GM11168 (cell line): ENCODE results near the gene RP2.

ENCODE experiments used
- in situ Hi-C: fragments of 300-500 bp; cut with MboI; formaldehyde crosslinking; loops from one replicate; pipeline ENCODE4 v1.12.0; 2022; ENCODE audit warnings: low sequenced_read_pairs; ENCODE audit not compliant: unreplicated experiment

Gene RP2

DNA sequence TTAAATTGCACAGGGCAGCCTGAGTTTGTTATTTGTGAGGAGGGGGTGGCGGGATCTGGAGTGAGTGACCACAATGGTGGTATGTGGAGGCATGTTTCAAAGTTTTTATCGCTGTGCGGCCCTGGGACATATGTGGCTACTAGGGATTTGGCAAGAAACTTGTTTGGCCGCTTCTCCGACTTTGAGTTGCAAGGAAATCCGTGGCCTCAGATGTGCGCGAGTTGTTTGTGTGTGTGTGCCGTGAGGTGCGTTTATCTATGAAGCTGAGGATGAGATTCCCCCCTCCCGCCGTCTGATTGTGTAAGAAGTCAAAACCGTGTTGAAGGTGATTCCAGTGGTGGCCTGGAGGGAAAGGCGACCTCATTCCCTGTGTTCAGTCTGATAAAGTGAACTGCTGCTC lies 76.8 kb downstream of the RP2 start:
- in situ Hi-C loops = no loop called here

DNA sequence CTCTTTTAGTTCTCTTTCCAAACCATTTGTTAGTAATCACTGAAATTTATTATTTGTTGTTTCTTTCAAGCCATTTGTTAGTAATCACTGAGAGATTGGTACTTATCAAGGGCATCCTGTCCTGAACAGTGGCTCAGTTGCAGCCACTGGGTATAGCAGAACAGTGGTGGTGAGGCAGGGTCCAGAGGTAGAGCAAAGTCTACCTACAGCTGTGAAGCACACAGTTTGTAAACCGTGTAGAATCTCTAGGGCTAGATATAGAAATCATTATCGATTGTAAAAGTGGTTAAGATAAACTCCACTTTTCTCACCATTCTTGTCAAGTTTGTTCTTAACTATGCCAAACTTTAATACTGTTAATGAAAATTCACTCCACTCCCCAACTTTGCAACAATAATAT lies 79.4 kb downstream of the RP2 start:
- in situ Hi-C loops = no loop called here

DNA sequence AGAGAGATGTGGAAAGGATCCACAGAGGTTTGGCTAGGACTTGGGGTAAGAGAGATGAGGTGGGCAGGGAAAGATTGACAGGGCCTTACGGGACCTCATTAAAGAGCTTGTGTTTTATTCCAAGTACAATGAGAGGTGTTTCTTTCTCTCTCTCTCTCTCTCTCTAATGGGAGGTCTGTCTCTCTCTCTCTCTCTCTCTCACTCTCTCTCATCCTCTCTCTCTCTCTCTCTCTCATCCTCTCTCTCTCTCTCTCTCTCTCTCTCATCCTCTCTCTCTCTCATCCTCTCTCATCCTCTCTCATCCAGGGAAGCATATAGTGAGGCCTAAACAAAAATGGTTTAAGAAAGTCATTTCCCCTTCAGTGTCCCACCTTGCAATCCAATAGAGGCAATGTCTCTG lies 80.8 kb downstream of the RP2 start:
- in situ Hi-C loops = no loop called here

DNA sequence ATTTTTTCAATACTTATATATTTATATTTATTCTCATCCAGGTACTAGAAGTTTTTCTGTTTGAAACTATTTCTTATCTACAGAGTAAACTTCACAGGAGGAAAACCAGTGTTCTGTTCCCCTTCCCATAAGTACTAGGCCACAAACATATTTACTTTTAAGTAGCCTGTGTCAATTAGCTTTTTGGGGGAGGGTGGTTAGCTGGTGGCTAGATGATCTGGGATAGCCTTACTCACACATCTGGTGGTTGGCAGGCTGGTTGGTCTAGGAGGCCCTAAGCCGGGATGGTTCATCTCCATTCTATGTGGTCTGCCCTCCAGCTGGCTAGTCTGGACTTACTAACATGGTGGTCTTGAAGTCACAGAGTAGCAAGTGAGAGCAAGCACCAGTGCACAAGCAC lies 81.6 kb downstream of the RP2 start:
- in situ Hi-C loops = no loop called here

DNA sequence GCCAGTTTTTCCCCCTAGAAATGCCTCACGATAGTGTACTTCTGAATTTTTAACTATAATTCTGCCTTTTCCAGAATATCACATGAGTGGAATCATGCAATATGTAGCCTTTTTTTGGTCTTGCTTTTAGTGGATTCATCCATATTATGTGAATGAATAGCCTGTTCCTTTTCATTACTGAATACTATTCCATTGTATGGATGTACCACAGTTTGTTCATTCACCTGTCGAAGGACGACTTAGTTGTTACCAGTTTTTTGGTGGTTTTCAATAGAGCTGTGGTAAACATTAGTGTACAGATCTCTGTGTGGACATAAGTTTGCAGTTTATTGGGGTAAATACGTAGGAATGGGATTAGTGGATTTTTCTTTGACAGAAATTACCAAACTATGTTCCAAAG lies 83.4 kb downstream of the RP2 start:
- in situ Hi-C loops = no loop called here

DNA sequence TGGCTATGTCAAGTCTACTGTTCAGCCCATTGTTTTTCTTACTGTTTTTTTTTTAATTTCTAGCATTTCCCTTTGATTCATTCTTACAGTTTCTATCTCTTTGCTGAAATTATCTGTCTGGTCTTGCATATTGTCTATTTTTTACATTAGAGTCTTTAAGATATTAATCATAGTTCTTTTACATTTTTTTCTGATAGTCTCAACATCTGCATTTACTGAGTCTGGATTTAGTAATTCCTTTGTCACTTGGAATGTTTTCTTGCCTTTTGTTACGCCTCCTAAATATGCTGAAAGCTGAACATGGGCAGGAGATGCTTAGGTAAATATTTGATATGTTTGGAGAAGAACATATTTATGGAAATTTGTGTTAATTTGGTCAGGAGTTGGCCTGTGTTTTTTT lies 85.8 kb downstream of the RP2 start:
- in situ Hi-C loops = no loop called here

DNA sequence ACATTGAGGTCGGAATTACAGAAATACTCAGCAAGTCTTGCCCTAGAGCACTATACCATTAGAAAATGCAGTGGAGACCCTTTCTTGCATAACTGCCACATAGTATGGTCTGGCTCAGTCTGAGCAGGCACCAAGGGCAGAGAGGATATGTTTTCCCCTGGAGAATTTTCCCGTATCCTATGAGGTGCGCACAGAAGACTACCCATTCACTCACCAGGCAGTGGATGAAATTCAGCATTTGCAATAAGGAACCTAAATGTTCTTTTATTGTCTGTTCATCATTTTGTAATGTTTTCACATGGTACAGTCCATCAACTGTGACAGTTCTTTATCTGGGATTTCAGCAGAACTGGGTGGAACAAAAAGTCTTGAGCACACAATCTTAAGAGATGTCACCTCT lies 90.9 kb downstream of the RP2 start:
- in situ Hi-C loops = no loop called here

DNA sequence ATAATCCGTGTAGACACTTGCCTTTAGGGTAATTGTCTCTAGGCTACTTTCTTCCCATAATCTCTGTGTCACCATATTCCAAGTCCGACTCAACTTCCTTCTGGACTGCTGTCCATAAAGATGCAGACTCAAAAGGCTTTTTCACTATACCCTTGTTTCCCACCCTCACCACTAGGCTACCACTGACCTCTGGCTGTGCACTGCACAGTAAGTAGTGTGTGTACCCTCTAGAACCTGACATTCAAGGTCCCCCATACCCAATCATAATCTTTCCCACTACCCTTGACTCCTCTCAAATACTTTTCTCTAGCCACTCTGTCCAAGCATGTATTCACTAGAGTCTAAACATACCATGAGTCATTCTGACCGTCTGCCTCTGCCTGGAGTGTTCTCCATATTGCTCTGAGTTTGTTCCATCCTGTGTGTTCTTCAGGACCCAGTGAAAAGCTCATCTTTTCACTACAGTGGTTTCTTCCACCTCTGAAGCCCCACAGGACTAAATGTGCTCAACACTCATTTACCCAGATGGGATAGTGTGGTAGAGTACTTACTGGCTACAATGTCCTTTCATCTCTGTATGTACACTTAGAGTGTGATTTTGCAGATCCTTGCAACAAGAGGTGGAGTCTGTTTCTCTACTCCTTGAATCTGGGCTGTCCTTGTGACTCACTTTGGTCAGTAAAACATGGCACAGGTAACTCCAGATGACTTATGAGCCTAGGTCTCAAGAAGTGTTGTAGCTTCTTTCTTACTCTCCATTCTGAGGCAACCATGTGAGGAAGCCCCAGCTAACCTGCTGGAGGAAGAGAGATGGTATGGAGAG lies 92.8 kb downstream of the RP2 start:
- in situ Hi-C loops = no loop called here
